IPS-18c (cell line): Measurements from ENCODE around the gene ZNF138.
"Not testable (repeated sequence)": the region's sequence is repeated elsewhere in the genome, so short reads cannot be mapped to it uniquely, and the experiment has no call there.

Experiments used
- H3K4me3 ChIP-seq: 2 replicates; pipeline ENCODE4 v1.7.0; 2013; ENCODE audit warnings: low read depth, mild to moderate bottlenecking, low read length, moderate library complexity; ENCODE audit not compliant: insufficient read depth
- H3K9me3 ChIP-seq: one replicate; pipeline ENCODE4 v1.6.1; 2013; ENCODE audit warnings: mild to moderate bottlenecking, low read length, moderate library complexity; ENCODE audit not compliant: control insufficient read depth, insufficient read depth

ZNF138 gene

DNA sequence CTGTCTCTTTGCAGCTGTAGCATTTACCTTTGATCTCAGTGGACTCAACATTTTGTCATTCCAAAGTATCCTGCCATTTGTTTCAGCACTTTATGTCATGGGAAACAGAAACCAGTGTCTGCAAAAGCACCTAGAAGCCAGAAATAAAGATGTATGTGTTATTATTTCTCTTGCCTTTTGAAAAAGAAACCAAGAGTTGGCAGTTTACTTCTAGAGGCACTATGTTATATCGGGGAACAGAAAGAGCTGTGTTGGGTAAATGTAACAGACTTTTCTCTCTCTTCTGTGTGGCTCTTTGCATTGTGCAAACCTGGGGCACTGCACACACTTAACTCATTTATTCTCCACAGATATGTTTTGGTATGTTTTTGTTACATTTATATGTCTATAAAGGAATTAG is 36.7 kb downstream of the ZNF138 start:
- Histone ChIP-seq H3K9me3 (no peaks in the 10 kb centered on the region), H3K4me3 (no peak overlapping the region)

DNA sequence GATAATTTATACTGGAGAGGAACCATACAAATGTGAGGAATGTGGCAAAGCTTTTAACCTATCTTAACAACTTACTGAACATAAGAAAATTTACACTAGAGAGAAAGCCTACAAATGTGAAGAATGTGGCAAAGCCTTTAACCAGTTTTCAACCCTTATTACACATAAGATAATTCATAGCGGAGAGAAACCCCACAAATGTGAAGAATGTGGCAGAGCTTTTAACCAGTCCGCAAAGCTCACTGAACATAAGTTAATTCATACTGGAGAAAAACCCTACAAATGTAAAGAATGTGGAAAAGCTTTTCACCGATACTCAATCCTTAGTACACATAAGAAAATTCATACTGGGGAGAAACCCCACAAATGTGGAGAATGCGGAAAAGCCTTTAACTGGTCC is 37.9 kb downstream of the ZNF138 start:
- Histone ChIP-seq H3K9me3 (no peaks in the 10 kb centered on the region), H3K4me3 (no peak overlapping the region)

DNA sequence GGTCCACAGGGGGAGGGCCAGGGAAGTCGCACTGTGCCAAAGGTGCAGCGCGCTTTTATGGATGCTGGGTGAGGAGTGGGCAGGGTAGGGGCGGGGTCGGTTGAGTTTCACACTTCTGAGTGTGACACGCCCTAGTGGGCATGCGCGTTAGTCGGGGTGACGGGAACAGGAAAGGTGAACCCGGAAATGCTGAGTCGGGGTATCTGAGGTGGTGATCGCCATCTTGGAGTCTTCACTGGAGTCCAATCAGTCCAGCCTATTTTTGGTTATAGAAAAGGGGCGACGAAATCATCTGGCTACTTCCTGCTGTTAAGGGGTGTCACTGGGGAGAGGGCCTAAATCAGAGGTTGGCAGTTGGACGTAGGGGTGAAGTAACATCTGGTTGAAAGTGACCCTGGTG is 40.8 kb downstream of the ZNF138 start:
- Histone ChIP-seq H3K9me3 (no peaks in the 10 kb centered on the region), H3K4me3 (no peak overlapping the region)

DNA sequence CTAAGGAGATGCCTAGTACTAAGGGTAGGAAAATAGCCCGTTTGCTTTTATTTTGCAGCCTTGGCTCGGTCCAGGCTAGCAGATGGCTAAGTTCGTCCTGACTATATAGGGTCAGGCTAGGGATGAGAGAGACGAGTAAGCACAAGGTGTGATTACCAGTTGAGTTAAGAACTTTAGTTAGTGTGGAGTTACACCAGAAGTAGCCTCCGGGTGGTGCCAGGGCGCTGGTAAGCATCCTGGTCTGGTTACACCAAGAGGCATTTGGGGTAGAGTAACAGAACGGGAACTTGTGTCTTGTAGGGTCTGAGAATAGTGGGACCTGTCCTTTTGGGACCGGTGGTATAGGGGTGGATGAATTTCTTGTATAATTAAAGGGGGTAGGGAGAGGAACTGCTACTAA is 41.6 kb downstream of the ZNF138 start:
- not testable (repeated sequence) for H3K4me3 ChIP-seq, H3K9me3 ChIP-seq

DNA sequence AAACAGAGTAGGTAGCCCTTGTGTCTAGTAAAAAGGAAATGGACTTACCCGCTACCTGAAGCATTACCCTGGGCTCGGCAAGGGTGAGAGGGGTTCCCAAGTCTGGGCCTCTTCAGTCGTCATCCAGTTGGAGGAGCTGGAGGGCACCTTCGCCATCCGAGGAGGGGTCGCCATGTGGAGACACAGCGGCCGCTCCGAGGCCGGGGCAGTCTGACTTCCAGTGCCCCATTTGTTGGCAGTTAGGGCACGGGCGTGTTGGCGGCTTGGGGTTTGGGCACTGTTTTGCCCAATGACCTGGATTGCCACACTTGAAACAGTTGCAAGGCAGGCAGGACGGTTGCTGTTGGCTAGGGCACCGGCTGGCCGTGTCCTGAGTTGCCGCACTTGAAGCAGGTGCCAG is 43.8 kb downstream of the ZNF138 start:
- H3K4me3 ChIP-seq, H3K9me3 ChIP-seq: not testable (repeated sequence)

DNA sequence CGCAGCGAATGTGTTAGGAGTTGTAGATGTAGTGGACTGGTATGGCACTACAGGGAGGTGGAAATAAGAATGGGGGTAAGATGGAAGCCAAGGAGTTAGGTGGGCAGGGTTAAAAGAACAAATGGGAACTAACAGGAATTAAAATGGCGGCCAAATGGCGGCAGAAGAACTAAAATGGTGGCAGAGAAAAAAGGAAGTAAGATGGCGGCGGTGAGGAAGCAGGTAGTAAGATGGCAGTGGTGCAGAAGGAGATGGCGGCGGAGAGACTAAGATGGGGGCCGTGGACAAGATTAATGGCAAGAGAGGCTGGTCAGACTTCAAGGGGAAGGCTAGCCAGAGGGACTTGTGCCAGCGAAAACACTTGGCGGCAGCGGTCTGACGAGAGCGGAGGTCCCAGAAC is 44.5 kb downstream of the ZNF138 start:
- Histone ChIP-seq H3K4me3 (no peak overlapping the region), H3K9me3 (no peaks in the 10 kb centered on the region)

- H3K4me3 ChIP-seq = no peak overlapping the region
- H3K9me3 ChIP-seq = no peaks in the 10 kb centered on the region
These were observed 45.7 kb downstream of the ZNF138 start for GRCh38 chr7:64839910-64840309.

DNA sequence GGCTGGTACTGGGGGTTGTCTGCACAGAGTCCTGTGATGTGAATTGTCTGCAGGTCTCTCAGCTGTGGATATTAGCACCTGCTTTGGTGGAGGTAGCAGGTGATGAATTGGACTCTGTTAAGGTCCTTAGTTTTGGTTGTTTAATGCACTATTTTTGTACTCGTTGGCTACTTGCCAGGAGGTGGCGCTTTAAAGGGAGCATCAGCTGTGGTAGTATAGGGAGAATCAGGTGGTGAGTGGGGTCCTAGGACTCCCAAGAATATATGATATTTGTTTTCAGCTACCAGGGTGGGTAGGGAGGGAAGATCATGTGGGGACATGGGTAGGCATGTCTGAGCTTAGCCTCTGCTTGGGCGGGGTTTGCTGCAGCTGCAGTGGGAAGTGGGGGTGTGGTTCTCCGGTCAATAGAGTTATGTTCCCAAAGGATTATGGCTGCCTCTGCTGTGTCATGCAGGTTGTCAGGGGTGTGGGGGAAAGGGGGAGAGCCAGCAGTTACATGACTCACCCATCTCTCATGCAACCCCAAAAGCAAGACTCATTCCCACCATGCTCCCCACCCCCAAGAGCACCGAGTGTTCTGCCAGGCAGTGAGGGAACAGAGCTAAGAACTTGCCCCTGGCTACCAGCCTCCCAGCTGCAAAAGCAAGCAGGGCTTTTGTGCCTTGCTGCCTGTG is 55.2 kb downstream of the ZNF138 start:
- Histone ChIP-seq H3K9me3 (no peaks in the 10 kb centered on the region), H3K4me3 (no peak overlapping the region)

DNA sequence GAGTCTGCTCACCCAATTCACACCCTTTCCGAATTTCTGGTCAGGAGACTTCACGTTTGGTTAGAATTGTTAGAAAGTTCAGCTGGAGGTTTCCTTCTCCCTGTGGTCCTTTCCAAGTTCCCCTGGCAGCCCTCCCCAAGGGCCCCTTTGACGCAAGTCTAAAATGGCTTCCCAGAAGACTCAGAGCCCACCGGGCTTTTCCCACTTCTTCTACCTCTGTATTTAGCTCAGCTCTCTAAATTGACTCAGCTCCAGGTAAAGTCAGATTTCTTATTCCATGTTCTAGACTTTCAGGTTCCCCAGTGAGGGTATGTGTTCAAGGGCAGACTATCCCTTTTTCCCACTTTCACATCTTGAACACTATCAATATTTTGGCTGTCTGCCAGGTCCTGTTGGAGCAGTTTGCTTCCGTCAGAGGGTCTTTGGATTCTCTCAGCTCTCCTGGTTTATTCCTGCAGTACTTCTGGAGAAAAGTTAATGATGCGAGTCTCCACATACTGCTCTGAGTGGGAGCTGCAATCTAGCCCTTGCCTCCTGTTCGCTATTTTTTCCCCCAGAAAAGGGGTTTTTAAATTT is 55.8 kb downstream of the ZNF138 start:
- Histone ChIP-seq H3K9me3 (no peaks in the 10 kb centered on the region), H3K4me3 (no peak overlapping the region)

DNA sequence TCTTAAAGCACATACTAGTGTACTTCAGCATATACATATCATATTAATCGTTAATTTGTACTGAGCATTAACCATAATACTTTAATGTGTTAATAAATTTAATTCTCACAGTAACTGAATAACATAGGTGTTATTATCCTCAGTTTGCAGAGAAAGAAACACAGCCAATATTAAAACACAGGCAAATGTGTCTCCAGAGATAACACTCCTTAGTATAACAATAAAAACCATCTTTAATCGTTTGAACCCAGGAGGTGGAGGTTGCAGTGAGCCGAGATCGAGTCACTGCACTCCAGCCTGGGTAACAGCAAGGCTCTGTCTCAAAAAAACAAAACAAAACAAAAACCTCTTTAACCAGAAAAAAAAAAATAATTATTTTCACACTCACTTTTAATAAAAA is 59.5 kb downstream of the ZNF138 start:
- Histone ChIP-seq H3K4me3 (no peak overlapping the region), H3K9me3 (no peaks in the 10 kb centered on the region)

DNA sequence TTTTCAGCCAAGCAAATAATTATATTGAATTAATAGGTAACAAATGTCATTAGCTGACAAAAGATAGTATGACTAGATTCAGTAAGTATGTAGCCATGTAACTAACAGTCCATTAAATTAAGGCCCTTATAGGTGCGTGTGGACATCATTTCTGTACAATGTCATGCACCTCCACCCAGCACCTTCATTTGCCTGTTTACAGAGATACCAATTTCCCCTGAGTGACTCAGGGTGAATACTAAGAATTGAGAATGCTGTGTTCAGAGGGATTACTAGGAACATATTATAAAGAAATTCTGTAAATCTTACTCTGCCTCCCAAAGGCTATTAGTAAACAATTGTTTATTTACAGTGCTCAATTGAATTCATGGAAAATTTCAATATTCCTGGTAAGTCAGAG is 60.7 kb downstream of the ZNF138 start:
- H3K9me3 ChIP-seq = no peaks in the 10 kb centered on the region

GRCh38 chr7:64863021-64863420 is 68.8 kb downstream of the ZNF138 start:
- Histone ChIP-seq H3K4me3 (no peak overlapping the region), H3K9me3 (no peaks in the 10 kb centered on the region)

More for the DNA sequence above, 60.7 kb downstream of the ZNF138 start:
- no peak overlapping the region for H3K4me3 ChIP-seq

- H3K9me3 ChIP-seq, H3K4me3 ChIP-seq: not testable (repeated sequence)
These were observed 69.3 kb downstream of the ZNF138 start for GRCh38 chr7:64863530-64863929.

GRCh38 chr7:64863969-64864368 is 69.7 kb downstream of the ZNF138 start:
- Histone ChIP-seq H3K9me3 (no peaks in the 10 kb centered on the region), H3K4me3 (no peak overlapping the region)

- Histone ChIP-seq H3K9me3 (peaks cover 2% of the 10 kb centered on the region), H3K4me3 (no peak overlapping the region)
These were observed 73.7 kb downstream of the ZNF138 start for GRCh38 chr7:64867863-64868440.

DNA sequence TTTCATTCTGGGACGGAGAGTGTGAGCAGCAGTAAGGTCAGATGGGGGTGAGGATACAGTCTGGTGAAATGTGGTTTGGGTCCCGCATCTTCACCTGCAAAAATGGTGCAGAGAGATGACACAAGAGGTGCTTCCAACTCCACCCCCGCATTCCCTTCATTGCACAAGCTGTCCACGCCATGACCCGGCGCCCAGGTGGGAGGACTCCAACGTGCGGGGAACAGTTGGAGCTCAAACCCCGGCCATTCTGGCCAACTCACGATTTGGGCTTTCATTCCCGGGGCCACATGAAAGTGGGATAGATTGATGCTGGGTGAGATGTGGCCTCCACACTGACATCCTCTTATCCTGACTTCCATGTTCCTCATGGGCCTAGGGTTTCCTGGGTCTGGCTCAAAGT is 74.3 kb downstream of the ZNF138 start:
- H3K9me3 ChIP-seq = peaks cover 2% of the 10 kb centered on the region
- no peak overlapping the region for H3K4me3 ChIP-seq

GRCh38 chr7:64869121-64869725 is 75.0 kb downstream of the ZNF138 start:
- Histone ChIP-seq H3K4me3 (no peak overlapping the region), H3K9me3 (peaks cover 2% of the 10 kb centered on the region)

- H3K9me3 ChIP-seq = peaks cover 2% of the 10 kb centered on the region
These were observed 75.8 kb downstream of the ZNF138 start for GRCh38 chr7:64869912-64870562.

More at GRCh38 chr7:64869912-64870562, 75.8 kb downstream of the ZNF138 start:
- no peak overlapping the region for H3K4me3 ChIP-seq
